Endometrial microvascular endothelial cells (primary cell): ENCODE data around the gene ULBP2. TPM values are rescaled to one million over a fixed set of nuclear protein-coding genes. Genes with fewer than 3 reads are reported as not detected.
"Not testable (repeated sequence)": the region's sequence is repeated elsewhere in the genome, so short reads cannot be mapped to it uniquely, and the experiment has no call there.

Source experiments
- in situ Hi-C: cut with HindIII; loops from 2 replicates; pipeline ENCODE4 v1.10.0; 2017; ENCODE audit warnings: low sequenced_read_pairs, low pct_unique_long_range_greater_than_20kb; ENCODE audit errors: inconsistent ontology term
- total RNA-seq: library from RNA; depleted of rRNA; stranded (reverse); fragments of >200 nt; gene quantifications from one replicate; pipeline ENCODE4 v1.2.3, GENCODE V29; 2015; ENCODE audit errors: inconsistent ontology term

Gene ULBP2
- total RNA-seq, 1 donor from 2014 or later: 27.2 TPM

GRCh38 chr6:149985481-149985937, 43.7 kb downstream of the ULBP2 start:
- in situ Hi-C loops: no loop called here

DNA sequence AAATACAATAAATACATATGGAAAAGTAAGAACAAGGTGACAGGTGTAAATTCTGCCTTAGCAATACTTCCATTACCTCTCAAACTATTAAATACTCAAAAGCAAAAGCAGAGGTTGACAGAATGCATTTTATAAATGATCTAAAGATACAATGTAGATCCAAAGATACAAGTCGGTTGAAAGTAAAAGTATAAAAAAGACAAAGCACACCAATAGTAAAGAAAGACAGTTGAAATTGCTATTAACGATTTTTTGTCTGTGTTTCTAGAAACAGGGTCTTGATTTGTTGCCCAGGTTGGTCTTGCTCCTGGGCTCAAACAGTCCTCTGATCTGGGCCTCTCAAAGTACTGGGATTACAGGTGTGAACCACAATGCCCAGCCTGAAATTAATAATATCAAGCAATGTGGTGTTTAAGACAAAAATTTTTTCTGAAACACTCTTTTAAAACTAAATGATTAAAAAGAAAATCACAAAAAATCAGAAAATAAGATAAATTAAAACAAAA, 45.8 kb downstream of the ULBP2 start:
- in situ Hi-C loops: no loop called here

DNA sequence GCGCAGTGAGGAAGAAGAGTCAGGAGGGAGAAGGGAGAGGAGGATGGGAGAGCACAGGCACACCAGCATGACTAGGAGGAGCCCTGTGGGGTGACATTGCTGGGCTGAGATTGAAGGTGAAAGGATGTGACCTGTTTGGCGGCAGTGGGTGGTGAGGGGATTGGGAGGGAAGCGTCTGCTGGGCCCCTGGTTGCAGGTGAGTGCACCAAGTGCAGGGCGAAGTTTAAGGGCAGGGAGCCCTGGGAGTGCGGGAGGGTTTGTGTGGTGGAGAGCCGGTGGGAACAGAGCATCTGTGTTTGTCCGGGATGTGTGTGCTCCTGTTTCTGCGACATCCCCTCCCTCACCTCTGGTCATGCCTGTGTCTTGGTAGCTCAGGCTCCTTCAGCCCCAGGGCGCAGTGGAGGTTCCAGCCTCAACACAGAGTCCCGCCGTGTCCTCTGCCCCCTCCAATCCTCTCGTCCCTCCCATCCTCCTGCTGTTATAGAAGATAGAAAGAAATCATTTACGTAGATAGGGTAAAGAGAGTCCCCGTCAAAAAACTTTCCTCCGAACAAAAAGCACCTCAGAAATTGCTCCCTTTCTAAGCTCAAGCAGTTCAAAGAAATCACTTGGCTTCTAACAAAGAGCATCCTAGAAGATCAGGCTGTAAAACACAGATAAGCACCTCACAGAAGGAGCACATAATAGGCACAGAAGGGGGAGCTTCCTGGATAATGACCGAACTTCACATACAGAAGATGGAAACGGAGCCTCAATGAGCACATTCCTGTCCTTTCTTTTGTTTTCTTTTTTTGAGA, 46.9 kb downstream of the ULBP2 start:
- in situ Hi-C loops: no loop called here

GRCh38 chr6:149990212-149990660, 48.4 kb downstream of the ULBP2 start:
- in situ Hi-C loops: no loop called here

- in situ Hi-C loops: no loop called here
These were observed 49.1 kb downstream of the ULBP2 start for GRCh38 chr6:149990661-149991471.

GRCh38 chr6:149991472-149991795, 49.6 kb downstream of the ULBP2 start:
- in situ Hi-C loops: not testable (repeated sequence)

GRCh38 chr6:149991838-149992237, 50.0 kb downstream of the ULBP2 start:
- in situ Hi-C loops: no loop called here

GRCh38 chr6:149995235-149995750, 53.5 kb downstream of the ULBP2 start:
- in situ Hi-C loops: no loop called here

DNA sequence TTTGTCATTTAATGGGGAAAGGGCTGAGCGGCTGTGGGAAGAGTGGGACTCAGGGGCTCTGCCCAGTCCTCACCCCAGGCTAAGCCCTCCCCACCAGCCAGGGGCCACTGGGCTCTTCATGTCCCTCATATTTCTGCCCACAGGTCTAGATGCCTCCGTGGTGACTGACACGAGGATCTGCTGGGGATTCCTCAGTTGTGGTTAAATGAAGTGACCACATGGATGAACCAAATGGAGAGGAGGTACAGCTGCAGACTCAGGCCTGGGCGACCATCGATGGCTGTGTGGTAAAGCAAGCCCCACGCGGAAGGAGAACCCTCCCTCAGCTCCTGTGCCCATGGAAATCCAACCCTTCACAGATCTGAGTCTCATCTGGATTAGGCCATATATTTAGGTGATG, 54.2 kb downstream of the ULBP2 start:
- in situ Hi-C loops: no loop called here

Other genes with a start within 250 kb of the ULBP2 start
- 21.4 TPM for gene LATS1, start 223.9 kb upstream of the ULBP2 start, total RNA-seq
- gene NUP43, start 195.5 kb upstream of the ULBP2 start, total RNA-seq: 52.0 TPM
- 127 TPM for gene PCMT1, start 192.3 kb upstream of the ULBP2 start, total RNA-seq
- gene LRP11, start 77.7 kb upstream of the ULBP2 start, total RNA-seq: 16.8 TPM
- 0.74 TPM for gene RAET1E, start 43.9 kb upstream of the ULBP2 start, total RNA-seq
- gene RAET1G, start 18.9 kb upstream of the ULBP2 start, total RNA-seq: 0.37 TPM
- 2.0 TPM for gene ULBP1, start 21.9 kb downstream of the ULBP2 start, total RNA-seq
- gene RAET1L, start 83.5 kb downstream of the ULBP2 start, total RNA-seq: not detected
- gene ULBP3, start 127.1 kb downstream of the ULBP2 start, total RNA-seq: 13.1 TPM
- gene PPP1R14C, start 201.0 kb downstream of the ULBP2 start, total RNA-seq: not detected